Mucosa of descending colon (tissue), 3 donors: ENCODE measurements around the gene NR1I3. TPM values are rescaled to one million over a fixed set of nuclear protein-coding genes. Genes with fewer than 3 reads are reported as not detected.
A peak's percentile ranks its signal among the peaks of the same experiment; 100 is the strongest.

Source experiments
- ATAC-seq: fragments of 200-7000 bp; cut with Tn5 transposase; one replicate; pipeline ENCODE4 v1.9.1; 2020; ENCODE audit warnings: mild to moderate bottlenecking, moderate library complexity
- DNase-seq, 3 donors: peaks; one replicate each; pipeline ENCODE4 v3.0.0-alpha.2; 2020
- H3K36me3 ChIP-seq: fragments of 200-600 bp; one replicate; pipeline ENCODE4 v1.8.0; 2021; ENCODE audit warnings: low read depth, mild to moderate bottlenecking
- H3K4me1 ChIP-seq: fragments of 200-600 bp; one replicate; pipeline ENCODE4 v1.8.0; 2021; ENCODE audit warnings: low read depth, mild to moderate bottlenecking
- H3K4me3 ChIP-seq: fragments of 200-600 bp; one replicate; pipeline ENCODE4 v1.8.0; 2021; ENCODE audit warnings: mild to moderate bottlenecking
- H3K9me3 ChIP-seq: fragments of 200-600 bp; one replicate; pipeline ENCODE4 v1.8.0; 2021; ENCODE audit warnings: mild to moderate bottlenecking
- CTCF ChIP-seq: fragments of 200-600 bp; IDR thresholded peaks from one replicate; pipeline ENCODE4 v1.8.0; 2022; ENCODE audit warnings: antibody characterized with exemption, mild to moderate bottlenecking
- intact Hi-C, 2 donors: fragments of 100-400 bp; cut with DNase I in 1 of 2; cut with micrococcal nuclease in 1 of 2; formaldehyde crosslinking; loops; one replicate each; pipeline versions ENCODE4 v1.11.0 to v1.11.1; 2022; cut with DNase I, micrococcal nuclease
- total RNA-seq, 3 donors: library from RNA; stranded (reverse); fragmentation: NEBNext Ultra II Directional in 2 of 3; extraction: Animal tissue kit (Norgen Biotek cat#: 25700) in 2 of 3; gene quantifications; one replicate each; pipeline versions ENCODE4 v1.2.1 to v1.2.4, GENCODE V29; 2021 to 2023
- donor health status: DM: no; HTN: no; CAD: no; lungs with moderate emphysema.
- donor health status: DM: no; HTN: no; CAD: no.
- donor health status: DM: no; HTN: yes; CAD: no.

Gene NR1I3
- total RNA-seq, 3 donors from 2014 or later: not detected

DNA sequence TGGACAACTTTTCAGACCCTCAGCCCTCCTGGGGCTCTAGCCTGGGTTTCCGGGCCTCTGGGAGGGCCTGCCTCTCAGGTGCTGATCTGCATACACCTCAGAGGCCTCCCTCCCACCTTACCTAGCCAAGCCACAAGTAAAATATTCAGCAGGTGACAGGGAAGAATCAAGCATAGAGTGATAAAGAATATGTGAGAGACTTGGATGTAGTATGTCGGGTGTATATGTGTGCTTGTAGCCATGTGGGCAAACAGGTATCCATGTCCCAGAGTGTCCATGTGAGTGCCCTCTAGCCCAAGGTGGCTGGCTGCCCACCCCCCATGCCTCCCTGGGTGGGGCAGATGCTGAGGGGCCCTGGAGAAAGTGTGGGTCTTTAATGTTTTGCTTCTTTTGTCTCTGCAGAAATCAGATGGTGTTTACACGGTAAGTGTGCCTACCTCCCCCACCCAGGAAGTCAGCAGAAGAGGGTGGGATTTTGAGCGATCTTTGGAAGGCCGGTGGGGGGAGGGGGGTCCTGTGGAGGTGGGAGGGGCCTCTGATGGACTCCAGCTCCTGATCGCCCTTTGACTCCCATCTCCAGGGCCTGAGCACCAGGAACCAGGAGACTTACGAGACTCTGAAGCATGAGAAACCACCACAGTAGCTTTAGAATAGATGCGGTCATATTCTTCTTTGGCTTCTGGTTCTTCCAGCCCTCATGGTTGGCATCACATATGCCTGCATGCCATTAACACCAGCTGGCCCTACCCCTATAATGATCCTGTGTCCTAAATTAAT, 19.5 kb downstream of the NR1I3 start:
- DNase-seq (no peak), ATAC-seq (no peak)
- no peaks in the 10 kb centered on the region for H3K9me3 ChIP-seq
- no peak for TF ChIP-seq CTCF
- intact Hi-C loops: no loop called here
- H3K36me3 ChIP-seq: peaks cover 1% of the 10 kb centered on the region
- H3K4me3 ChIP-seq: no peak overlapping the region
- no peaks in the 10 kb centered on the region for H3K4me1 ChIP-seq

GRCh38 chr1:161217831-161218230, 20.2 kb downstream of the NR1I3 start:
- no peak overlapping the region for H3K4me3 ChIP-seq

DNA sequence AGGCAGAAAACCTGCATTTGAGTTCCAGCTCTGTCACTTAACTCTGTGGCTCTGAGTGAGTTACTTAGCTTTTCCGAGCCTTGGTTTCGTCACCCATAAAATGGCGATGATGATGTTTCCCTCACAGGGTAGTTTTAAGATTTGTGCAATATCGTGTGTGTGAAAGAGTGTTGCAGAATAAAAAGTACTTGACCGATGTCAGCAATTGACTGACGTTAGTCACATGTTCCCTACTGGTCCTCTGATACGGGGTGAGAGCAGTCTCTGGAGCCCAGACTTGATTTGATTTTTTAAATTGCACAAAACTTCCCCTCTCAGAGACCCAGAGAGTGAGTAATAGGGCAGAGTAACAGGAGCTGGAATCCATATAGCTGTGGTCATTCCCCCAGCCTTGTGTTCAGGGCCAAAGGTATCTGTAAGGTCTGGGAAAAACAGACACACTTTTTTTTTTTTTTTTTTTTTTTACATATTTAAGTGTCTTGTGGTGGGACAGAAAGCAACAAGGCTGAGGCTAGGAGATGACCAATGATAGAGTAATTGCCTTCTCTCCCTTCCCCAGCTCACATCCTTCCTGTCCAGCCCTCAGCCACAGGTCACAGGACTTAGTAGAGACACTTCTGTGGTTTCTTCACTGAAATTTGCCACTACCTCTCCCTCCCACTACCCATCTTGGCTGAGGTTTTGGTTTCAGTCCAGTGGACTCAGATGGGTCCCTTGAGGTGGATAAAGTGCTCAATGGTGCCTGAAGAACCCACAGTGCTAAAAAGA, 20.9 kb downstream of the NR1I3 start:
- DNase-seq (no peak), ATAC-seq (peak; percentile 54)
- intact Hi-C loops: no loop called here
- Histone ChIP-seq H3K36me3 (peaks cover 9% of the 10 kb centered on the region), H3K4me1 (no peaks in the 10 kb centered on the region), H3K9me3 (no peaks in the 10 kb centered on the region), H3K4me3 (no peak overlapping the region)
- no peak for TF ChIP-seq CTCF

More at GRCh38 chr1:161217831-161218230, 20.2 kb downstream of the NR1I3 start:
- intact Hi-C loops: no loop called here
- no peaks in the 10 kb centered on the region for H3K4me1 ChIP-seq
- no peak for TF ChIP-seq CTCF
- H3K36me3 ChIP-seq: peaks cover 8% of the 10 kb centered on the region
- ATAC-seq (no peak), DNase-seq (no peak)
- H3K9me3 ChIP-seq: no peaks in the 10 kb centered on the region

DNA sequence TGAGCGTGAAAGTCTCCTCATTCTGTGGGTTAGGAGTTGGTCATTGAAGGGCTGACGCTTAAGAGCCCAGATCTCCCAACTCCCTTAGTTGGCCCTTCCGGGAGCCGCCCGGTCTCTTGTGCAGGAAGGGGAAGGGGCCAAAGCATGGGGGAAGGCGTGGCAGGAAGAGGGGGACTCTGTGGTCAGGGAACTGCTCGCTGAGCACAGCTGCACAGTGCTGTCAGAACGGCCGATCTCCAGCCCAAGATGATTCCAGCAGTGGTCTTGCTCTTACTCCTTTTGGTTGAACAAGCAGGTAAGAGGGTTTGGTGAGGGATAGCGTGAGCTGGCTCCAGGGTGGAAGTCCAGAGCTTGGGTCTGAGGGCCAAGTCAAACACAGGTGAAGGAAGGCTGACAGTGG, 22.9 kb downstream of the NR1I3 start, which contains the start of gene FCER1G:
Gene FCER1G, plus strand, starts transcription at position 220 of the 400 bp plus-strand sequence. Its CDS starts 27 bp downstream, at position 247.
- H3K36me3 ChIP-seq: peaks cover 14% of the 10 kb centered on the region
- no peak for TF ChIP-seq CTCF
- no peak within 1 kb of the TSS for H3K4me3 ChIP-seq
- intact Hi-C loops: no loop called here
- peak in 1 of 3 donors; percentile 75 for DNase-seq
- no peaks in the 10 kb centered on the region for H3K9me3 ChIP-seq
- ATAC-seq: peak; percentile 46
- no peaks in the 10 kb centered on the region for H3K4me1 ChIP-seq

DNA sequence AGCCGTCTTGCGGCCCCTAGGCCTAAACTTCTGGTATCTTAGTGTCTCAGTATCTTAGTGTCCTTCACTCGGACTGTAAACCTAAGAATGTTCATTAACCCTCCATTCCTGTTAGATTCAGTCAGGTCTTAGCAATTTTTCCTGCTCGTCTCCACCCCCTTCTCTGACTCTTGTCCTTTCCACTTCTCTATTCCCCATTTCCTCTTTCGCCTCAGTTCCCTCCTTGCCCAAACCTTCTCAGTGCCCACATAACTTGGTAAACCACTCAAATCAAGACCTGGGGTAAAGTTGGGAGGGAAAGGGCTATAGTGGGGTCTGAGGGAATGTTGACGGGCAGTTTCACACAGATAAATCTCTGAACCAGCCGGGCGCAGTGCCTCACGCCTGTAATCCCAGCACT, 23.6 kb downstream of the NR1I3 start:
- intact Hi-C loops: no loop called here

More for the DNA sequence above, 23.6 kb downstream of the NR1I3 start:
- no peak for ATAC-seq
- DNase-seq: no peak
- H3K36me3 ChIP-seq: peaks cover 14% of the 10 kb centered on the region
- no peak overlapping the region for H3K4me3 ChIP-seq
- H3K9me3 ChIP-seq: no peaks in the 10 kb centered on the region
- no peak for TF ChIP-seq CTCF
- H3K4me1 ChIP-seq: peaks cover 2% of the 10 kb centered on the region
